Mucosa of descending colon (tissue), 3 donors: ENCODE measurements around the gene HBA2. TPM values are rescaled to one million over a fixed set of nuclear protein-coding genes. Genes with fewer than 3 reads are reported as not detected.
"Not testable (repeated sequence)": the region's sequence is repeated elsewhere in the genome, so short reads cannot be mapped to it uniquely, and the experiment has no call there.

Experiments used
- ATAC-seq: fragments of 200-7000 bp; cut with Tn5 transposase; one replicate; pipeline ENCODE4 v1.9.1; 2020; ENCODE audit warnings: mild to moderate bottlenecking, moderate library complexity
- DNase-seq, 3 donors: peaks; one replicate each; pipeline ENCODE4 v3.0.0-alpha.2; 2020
- H3K36me3 ChIP-seq: fragments of 200-600 bp; one replicate; pipeline ENCODE4 v1.8.0; 2021; ENCODE audit warnings: low read depth, mild to moderate bottlenecking
- H3K4me1 ChIP-seq: fragments of 200-600 bp; one replicate; pipeline ENCODE4 v1.8.0; 2021; ENCODE audit warnings: low read depth, mild to moderate bottlenecking
- H3K4me3 ChIP-seq: fragments of 200-600 bp; one replicate; pipeline ENCODE4 v1.8.0; 2021; ENCODE audit warnings: mild to moderate bottlenecking
- H3K9me3 ChIP-seq: fragments of 200-600 bp; one replicate; pipeline ENCODE4 v1.8.0; 2021; ENCODE audit warnings: mild to moderate bottlenecking
- intact Hi-C, 2 donors: fragments of 100-400 bp; cut with DNase I in 1 of 2; cut with micrococcal nuclease in 1 of 2; formaldehyde crosslinking; loops; one replicate each; pipeline versions ENCODE4 v1.11.0 to v1.11.1; 2022; cut with DNase I, micrococcal nuclease
- total RNA-seq, 3 donors: library from RNA; stranded (reverse); fragmentation: NEBNext Ultra II Directional in 2 of 3; extraction: Animal tissue kit (Norgen Biotek cat#: 25700) in 2 of 3; gene quantifications; one replicate each; pipeline versions ENCODE4 v1.2.1 to v1.2.4, GENCODE V29; 2021 to 2023
- TF ChIP-seq, protein P1 (sequence below): fragments of 200-600 bp; IDR thresholded peaks from one replicate; pipeline ENCODE4 v1.8.0; 2022; ENCODE audit warnings: antibody characterized with exemption, mild to moderate bottlenecking
- donor health status: DM: no; HTN: no; CAD: no; lungs with moderate emphysema.
- donor health status: DM: no; HTN: no; CAD: no.
- donor health status: DM: no; HTN: yes; CAD: no.

HBA2 gene
- total RNA-seq, 3 donors from 2014 or later = 2.9 to 3.4 TPM; not detected in 1

DNA sequence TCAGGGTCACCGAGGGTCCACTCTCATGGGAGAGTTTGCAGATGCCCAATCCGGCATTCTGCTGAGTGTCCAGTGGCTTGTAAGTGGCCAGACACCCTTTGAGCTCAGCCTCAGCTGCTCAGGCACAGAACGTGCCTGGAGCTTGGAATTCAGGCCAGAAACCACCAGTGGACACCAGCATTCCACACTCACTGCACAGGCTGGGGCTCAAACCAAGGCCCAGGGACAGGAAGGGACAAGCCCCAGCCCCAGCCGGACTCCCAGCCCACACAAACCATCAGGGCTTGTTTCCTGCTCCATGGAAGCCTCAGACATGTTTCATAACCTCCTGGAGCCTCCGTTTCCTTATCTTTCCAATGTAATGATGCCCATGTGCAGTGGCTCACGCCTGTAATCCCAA is 29.2 kb upstream of the HBA2 start:
- ATAC-seq (no peak), DNase-seq (no peak)
- Histone ChIP-seq H3K9me3 (no peaks in the 10 kb centered on the region), H3K4me1 (no peaks in the 10 kb centered on the region), H3K36me3 (no peaks in the 10 kb centered on the region), H3K4me3 (no peak overlapping the region)
- TF ChIP-seq, protein P1, sequence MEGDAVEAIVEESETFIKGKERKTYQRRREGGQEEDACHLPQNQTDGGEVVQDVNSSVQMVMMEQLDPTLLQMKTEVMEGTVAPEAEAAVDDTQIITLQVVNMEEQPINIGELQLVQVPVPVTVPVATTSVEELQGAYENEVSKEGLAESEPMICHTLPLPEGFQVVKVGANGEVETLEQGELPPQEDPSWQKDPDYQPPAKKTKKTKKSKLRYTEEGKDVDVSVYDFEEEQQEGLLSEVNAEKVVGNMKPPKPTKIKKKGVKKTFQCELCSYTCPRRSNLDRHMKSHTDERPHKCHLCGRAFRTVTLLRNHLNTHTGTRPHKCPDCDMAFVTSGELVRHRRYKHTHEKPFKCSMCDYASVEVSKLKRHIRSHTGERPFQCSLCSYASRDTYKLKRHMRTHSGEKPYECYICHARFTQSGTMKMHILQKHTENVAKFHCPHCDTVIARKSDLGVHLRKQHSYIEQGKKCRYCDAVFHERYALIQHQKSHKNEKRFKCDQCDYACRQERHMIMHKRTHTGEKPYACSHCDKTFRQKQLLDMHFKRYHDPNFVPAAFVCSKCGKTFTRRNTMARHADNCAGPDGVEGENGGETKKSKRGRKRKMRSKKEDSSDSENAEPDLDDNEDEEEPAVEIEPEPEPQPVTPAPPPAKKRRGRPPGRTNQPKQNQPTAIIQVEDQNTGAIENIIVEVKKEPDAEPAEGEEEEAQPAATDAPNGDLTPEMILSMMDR = no peak
- intact Hi-C loops = no loop called here

DNA sequence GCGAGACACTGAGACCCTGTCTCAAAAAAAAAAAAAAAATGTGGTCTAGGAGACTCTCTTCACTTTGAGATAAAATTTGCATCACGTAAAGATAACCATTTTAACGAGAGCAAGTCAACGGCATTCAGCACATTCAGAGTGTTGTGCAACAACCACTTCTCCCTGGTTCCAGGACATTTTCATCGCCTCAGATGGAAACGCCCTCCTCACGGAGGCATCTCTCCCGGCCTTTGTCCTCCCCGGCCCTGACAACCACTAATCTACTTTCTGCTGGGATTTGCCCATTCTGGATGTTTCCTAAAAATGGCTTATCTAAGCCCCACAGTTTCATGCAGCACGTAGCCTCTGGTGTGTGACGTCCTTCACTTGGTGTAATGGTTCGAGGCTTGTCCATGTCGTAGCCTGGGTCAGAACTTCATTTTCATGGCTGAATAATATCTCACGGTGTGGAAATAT is 27.9 kb upstream of the HBA2 start:
- Histone ChIP-seq H3K4me1 (no peaks in the 10 kb centered on the region), H3K4me3 (no peak overlapping the region), H3K36me3 (no peaks in the 10 kb centered on the region), H3K9me3 (no peaks in the 10 kb centered on the region)
- intact Hi-C loops = no loop called here
- no peak for ATAC-seq
- DNase-seq = no peak
- TF ChIP-seq, protein P1 = no peak

DNA sequence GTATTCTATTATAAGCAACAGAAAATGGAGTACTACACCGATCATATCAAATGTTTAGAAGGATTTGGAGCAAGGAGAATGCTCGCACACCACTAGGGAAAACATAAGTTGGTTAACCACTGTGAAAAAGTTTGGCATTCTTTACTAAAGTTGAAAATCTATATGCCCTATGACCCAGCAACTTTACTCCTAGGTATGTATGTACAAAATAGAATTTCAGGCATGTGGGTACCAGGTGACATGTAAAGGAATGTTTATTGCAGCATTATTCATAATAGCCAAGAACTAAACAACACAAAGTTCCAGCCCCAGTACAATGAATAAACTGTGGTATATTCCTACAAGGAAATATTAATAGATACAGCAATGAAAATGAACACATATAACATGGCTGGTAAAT is 26.0 kb upstream of the HBA2 start:
- intact Hi-C loops = no loop called here
- Histone ChIP-seq H3K4me3 (no peak overlapping the region), H3K4me1 (no peaks in the 10 kb centered on the region), H3K9me3 (no peaks in the 10 kb centered on the region), H3K36me3 (no peaks in the 10 kb centered on the region)
- DNase-seq (no peak), ATAC-seq (no peak)
- TF ChIP-seq, protein P1 = no peak

DNA sequence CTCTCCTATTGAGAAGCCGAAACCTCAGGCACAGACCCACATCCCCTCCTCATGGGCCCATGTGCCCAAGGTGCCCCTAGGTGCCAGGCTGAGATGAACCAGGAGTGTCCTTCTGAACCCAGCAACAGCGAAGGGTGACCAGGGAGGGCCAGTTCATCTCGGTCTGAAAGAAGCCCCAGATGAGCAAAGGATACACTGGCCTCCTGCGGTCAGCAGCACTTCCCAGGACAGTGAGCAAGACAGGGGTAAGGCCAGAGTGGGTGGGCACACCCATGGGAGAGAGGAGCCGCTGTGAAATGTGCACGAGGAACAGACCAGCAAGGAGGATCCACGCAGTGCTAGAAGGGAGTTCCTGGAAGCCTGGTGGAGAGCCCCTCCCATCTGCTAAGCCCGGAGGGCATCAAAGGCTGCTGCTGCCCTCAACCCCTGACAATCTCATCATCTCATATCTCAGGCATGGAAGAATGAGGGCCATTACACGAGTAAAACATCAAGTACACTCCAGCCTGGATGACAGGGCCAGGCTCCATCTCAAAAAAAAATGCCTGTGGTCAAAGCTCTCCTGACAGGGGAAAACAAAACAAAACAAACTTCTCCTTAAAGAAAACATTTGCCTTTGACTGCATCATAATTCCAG is 23.5 kb upstream of the HBA2 start:
- ATAC-seq = no peak
- TF ChIP-seq, protein P1 = no peak
- DNase-seq = no peak
- H3K36me3 ChIP-seq = no peaks in the 10 kb centered on the region
- no peaks in the 10 kb centered on the region for H3K4me1 ChIP-seq
- H3K4me3 ChIP-seq = no peak overlapping the region
- intact Hi-C loops = no loop called here
- H3K9me3 ChIP-seq = no peaks in the 10 kb centered on the region

DNA sequence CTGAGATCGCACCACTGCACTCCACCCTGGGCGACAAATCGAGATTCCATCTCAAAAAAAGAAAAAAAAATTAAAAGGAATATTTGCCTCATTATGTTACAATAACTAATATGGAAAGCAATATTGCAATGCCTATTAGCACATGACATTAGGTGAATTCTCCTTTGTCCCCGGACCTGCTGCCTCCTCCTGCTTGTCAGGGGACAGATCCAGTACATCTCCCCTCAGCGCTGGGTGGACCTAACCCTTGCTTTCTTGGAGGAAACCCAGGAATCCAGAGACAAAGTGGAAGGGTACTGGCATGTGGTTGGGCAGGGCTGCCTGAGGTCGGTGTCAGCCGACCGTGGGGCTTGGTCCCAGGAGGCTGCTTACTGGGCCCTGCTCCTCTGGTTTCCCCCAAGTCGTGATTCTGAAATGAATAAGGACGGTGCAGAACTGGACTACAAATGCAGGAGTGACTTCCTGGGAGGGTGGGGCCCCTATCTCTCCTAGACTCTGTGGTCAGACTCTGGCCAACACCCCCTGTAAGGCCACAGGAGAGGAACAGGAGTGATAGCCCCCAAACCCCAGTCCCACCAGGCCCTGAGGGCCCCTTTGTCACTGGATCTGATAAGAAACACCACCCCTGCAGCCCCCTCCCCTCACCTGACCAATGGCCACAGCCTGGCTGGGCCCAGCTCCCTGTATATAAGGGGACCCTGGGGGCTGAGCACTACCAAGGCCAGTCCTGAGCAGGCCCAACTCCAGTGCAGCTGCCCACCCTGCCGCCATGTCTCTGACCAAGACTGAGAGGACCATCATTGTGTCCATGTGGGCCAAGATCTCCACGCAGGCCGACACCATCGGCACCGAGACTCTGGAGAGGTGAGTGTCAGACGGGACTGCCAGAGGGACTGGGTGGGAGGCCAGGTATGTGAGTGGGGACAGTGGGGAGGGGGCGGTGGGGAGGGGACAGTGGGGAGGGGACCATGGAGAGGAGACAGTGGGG is 20.2 kb upstream of the HBA2 start, which contains the start of gene HBZ:
Gene HBZ (plus strand): TSS at position 504 of the 988 bp plus-strand sequence. CDS start 266 bp downstream, at position 770.
- ATAC-seq (no peak), DNase-seq (no peak)
- TF ChIP-seq, protein P1 = no peak
- Histone ChIP-seq H3K4me3 (no peak within 1 kb of the TSS), H3K36me3 (no peaks in the 10 kb centered on the region), H3K4me1 (peaks cover 10% of the 10 kb centered on the region), H3K9me3 (no peaks in the 10 kb centered on the region)
- intact Hi-C loops = no loop called here

DNA sequence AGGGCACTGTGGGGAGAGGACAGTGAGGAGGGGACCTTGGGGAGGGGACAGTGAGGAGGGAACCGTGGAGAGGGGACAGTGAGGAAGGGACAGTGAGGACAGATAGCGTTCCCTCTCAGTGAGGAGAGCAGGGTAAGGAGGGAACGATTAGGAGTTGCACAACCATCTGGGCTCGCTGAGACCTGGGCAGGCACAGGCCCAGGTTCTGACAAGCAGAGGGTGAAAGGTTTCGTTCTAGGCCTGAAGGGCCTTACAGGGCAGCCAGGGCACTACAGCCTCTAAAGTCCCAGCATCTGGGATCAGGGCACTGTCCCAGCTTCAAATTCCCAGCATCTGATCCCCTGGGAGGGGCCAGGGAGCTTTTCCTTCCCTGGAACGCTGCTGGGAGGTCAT is 19.6 kb upstream of the HBA2 start:
- intact Hi-C loops, H3K9me3 ChIP-seq, H3K4me3 ChIP-seq, H3K36me3 ChIP-seq, DNase-seq: not testable (repeated sequence)
- H3K4me1 ChIP-seq = peaks cover 10% of the 10 kb centered on the region
- peak; percentile 43 for ATAC-seq

DNA sequence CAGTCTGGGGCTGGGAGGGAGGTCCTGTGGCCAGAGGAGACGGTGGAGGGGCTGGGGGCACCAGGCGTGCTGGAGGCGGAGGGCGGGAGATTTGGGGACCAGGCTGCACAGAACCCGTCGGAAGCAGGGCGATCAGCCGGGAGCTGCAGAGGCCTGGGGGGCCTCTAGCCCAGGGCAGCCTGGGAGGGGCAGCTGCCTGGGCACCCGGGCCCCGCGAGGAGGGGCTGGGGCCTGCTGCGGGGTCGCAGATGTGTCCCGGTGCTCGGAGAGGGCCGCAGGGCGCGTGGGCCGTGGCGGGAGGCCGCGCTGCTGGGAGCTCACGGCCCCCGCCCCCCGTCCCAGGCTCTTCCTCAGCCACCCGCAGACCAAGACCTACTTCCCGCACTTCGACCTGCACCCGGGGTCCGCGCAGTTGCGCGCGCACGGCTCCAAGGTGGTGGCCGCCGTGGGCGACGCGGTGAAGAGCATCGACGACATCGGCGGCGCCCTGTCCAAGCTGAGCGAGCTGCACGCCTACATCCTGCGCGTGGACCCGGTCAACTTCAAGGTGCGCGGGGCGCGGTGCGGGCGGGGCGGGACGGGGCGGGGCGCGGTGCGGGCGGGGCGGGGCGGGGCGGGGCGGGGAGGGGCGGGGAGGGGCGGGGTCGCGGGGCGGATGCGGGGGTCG is 19.0 kb upstream of the HBA2 start:
- H3K4me3 ChIP-seq, intact Hi-C loops, H3K9me3 ChIP-seq, DNase-seq, H3K36me3 ChIP-seq: not testable (repeated sequence)
- peaks cover 10% of the 10 kb centered on the region for H3K4me1 ChIP-seq
- ATAC-seq = peak; percentile 67
